ENCODE data around the gene MMP27. TPM values are rescaled to one million over a fixed set of nuclear protein-coding genes. Genes with fewer than 3 reads are reported as not detected.

MMP27 gene
- total RNA-seq, 4 donors from 2014 or later = 0.20 to 1.7 (median 0.26) TPM

GRCh38 chr11:102653744-102654291 is 51.8 kb downstream of the MMP27 start:
- no peak for TF ChIP-seq CTCF (IDR thresholded peaks at IDR 0.05)
- TF ChIP-seq POLR2A (IDR thresholded peaks at IDR 0.05) = no peak
- intact Hi-C loops (cut with DNase I; ENCODE audit: low total_unique reads) = no loop called here
- WGBS, 2 donors = 88 to 91% methylated on average over 16 of the region's 16 CpGs
- no peak overlapping the region for H3K4me3 ChIP-seq (ENCODE audit: low read depth, poor library complexity, severe bottlenecking)
- no peak for DNase-seq (ENCODE audit: low spot score in 2 of 2)

GRCh38 chr11:102647430-102647829 is 58.1 kb downstream of the MMP27 start:
- intact Hi-C loops (cut with DNase I; ENCODE audit: low total_unique reads) = no loop called here
- DNase-seq (ENCODE audit: low spot score in 2 of 2) = no peak
- H3K4me3 ChIP-seq (ENCODE audit: low read depth, poor library complexity, severe bottlenecking) = no peak overlapping the region
- TF ChIP-seq POLR2A (IDR thresholded peaks at IDR 0.05) = no peak
- no peak for TF ChIP-seq CTCF (IDR thresholded peaks at IDR 0.05)

GRCh38 chr11:102643941-102644340 is 61.6 kb downstream of the MMP27 start:
- no peak overlapping the region for H3K4me3 ChIP-seq (ENCODE audit: low read depth, poor library complexity, severe bottlenecking)
- intact Hi-C loops (cut with DNase I; ENCODE audit: low total_unique reads) = no loop called here
- TF ChIP-seq CTCF (IDR thresholded peaks at IDR 0.05) = no peak
- no peak for TF ChIP-seq POLR2A (IDR thresholded peaks at IDR 0.05)
- 88 to 90% methylated on average over 4 of the region's 4 CpGs for WGBS, 2 donors
- no peak for DNase-seq (ENCODE audit: low spot score in 2 of 2)

Other genes starting within 250 kb of the MMP27 start
- 100 to 1,000 TPM in 2 of 4 donors, 10 to 100 TPM in 2; 15.9 to 195 (median 95.8) TPM for gene MMP7, start 175.0 kb downstream of the MMP27 start, total RNA-seq
- not detected for gene MMP20, start 80.4 kb downstream of the MMP27 start, total RNA-seq
- gene MMP8, start 19.2 kb upstream of the MMP27 start, total RNA-seq = 1 to 10 TPM in 1 of 4 donors, under 1 TPM in 1, not detected in 2; 0.15 to 1.1 TPM
- gene MMP10, start 74.9 kb upstream of the MMP27 start, total RNA-seq = not detected
- gene MMP1, start 92.4 kb upstream of the MMP27 start, total RNA-seq = not detected
- gene MMP3, start 137.8 kb upstream of the MMP27 start, total RNA-seq = 100 to 1,000 TPM in 1 of 4 donors, 10 to 100 TPM in 1, 1 to 10 TPM in 1, under 1 TPM in 1; 0.84 to 520 (median 49.0) TPM
- under 1 TPM in 1 of 4 donors, not detected in 3; 0.59 TPM for gene MMP12, start 169.2 kb upstream of the MMP27 start, total RNA-seq
- 1 to 10 TPM in 1 of 4 donors, not detected in 3; 2.7 TPM for gene MMP13, start 250.0 kb upstream of the MMP27 start, total RNA-seq

Data from lower leg skin (tissue), 4 donors.